KMS-11 (cell line): ENCODE measurements around the gene IGFBPL1.
"Not testable (repeated sequence)": the region's sequence is repeated elsewhere in the genome, so short reads cannot be mapped to it uniquely, and the experiment has no call there.

Source experiments
- H2AFZ ChIP-seq: fragments of 200-600 bp; sonication (generic); 2 replicates; pipeline ENCODE4 v1.6.1; 2016; ENCODE audit warnings: antibody characterized with exemption, mixed run types, low read depth
- H3K27ac ChIP-seq: fragments of 200-600 bp; sonication (generic); 2 replicates; pipeline ENCODE4 v1.6.1; 2016; ENCODE audit warnings: mild to moderate bottlenecking, mixed run types
- H3K27me3 ChIP-seq: fragments of 200-600 bp; sonication (generic); 2 replicates; pipeline ENCODE4 v1.6.1; 2017; ENCODE audit warnings: mild to moderate bottlenecking, low read depth, mixed run types, moderate library complexity; ENCODE audit not compliant: insufficient read depth
- H3K36me3 ChIP-seq: fragments of 200-600 bp; sonication (generic); 2 replicates; pipeline ENCODE4 v1.6.1; 2017; ENCODE audit warnings: mild to moderate bottlenecking, mixed run types; ENCODE audit not compliant: insufficient read depth
- H3K4me1 ChIP-seq: fragments of 200-600 bp; sonication (generic); 2 replicates; pipeline ENCODE4 v1.6.1; 2016; ENCODE audit warnings: mild to moderate bottlenecking, low read depth, mixed run types; ENCODE audit not compliant: poor library complexity, severe bottlenecking
- H3K4me2 ChIP-seq: fragments of 200-600 bp; sonication (generic); 2 replicates; pipeline ENCODE4 v1.7.0; 2016; ENCODE audit warnings: mild to moderate bottlenecking, mixed run types
- H3K4me3 ChIP-seq: fragments of 200-600 bp; sonication (generic); IDR thresholded peaks from 2 replicates; pipeline ENCODE4 v1.6.1; 2017; ENCODE audit warnings: low read depth, low read length, mixed read lengths; ENCODE audit not compliant: insufficient read depth
- H3K79me2 ChIP-seq: fragments of 200-600 bp; sonication (generic); 2 replicates; pipeline ENCODE4 v1.6.1; 2016; ENCODE audit warnings: low read depth, mixed run types; ENCODE audit not compliant: insufficient read depth
- H3K9ac ChIP-seq: fragments of 200-600 bp; sonication (generic); 2 replicates; pipeline ENCODE4 v1.6.1; 2016; ENCODE audit warnings: mild to moderate bottlenecking, mixed run types
- H4K20me1 ChIP-seq: fragments of 200-600 bp; sonication (generic); 2 replicates; pipeline ENCODE4 v1.6.1; 2016; ENCODE audit warnings: mild to moderate bottlenecking, mixed run types; ENCODE audit not compliant: insufficient read depth
- CTCF ChIP-seq: fragments of 200-600 bp; sonication (generic); conservative IDR thresholded peaks from 2 replicates; pipeline ENCODE4 v1.6.1; 2017; ENCODE audit warnings: low read depth, mild to moderate bottlenecking, antibody characterized with exemption, low read length, moderate library complexity, mixed read lengths

The IGFBPL1 gene

GRCh38 chr9:38404314-38404713, 19.9 kb downstream of the IGFBPL1 start:
- Histone ChIP-seq H3K36me3 (no peaks in the 10 kb centered on the region), H3K27me3 (no peaks in the 10 kb centered on the region), H3K27ac (no peak overlapping the region), H3K79me2 (no peaks in the 10 kb centered on the region), H3K4me2 (no peak overlapping the region), H3K4me1 (peaks cover 4% of the 10 kb centered on the region), H3K4me3 (no peak overlapping the region), H4K20me1 (no peaks in the 10 kb centered on the region), H2AFZ (no peak overlapping the region), H3K9ac (no peak overlapping the region)
- TF ChIP-seq CTCF: no peak

GRCh38 chr9:38401994-38402393, 22.3 kb downstream of the IGFBPL1 start:
- Histone ChIP-seq H3K4me2 (no peak overlapping the region), H3K4me3 (no peak overlapping the region), H3K79me2 (no peaks in the 10 kb centered on the region), H3K4me1 (peaks cover 16% of the 10 kb centered on the region), H3K9ac (no peak overlapping the region), H2AFZ (no peak overlapping the region), H3K36me3 (no peaks in the 10 kb centered on the region), H3K27ac (no peak overlapping the region), H3K27me3 (no peaks in the 10 kb centered on the region), H4K20me1 (no peaks in the 10 kb centered on the region)
- no peak for TF ChIP-seq CTCF

GRCh38 chr9:38399191-38399590, 25.1 kb downstream of the IGFBPL1 start:
- H3K79me2 ChIP-seq: peaks cover 10% of the 10 kb centered on the region; the same call in 1 of the 2 replicates
- not testable (repeated sequence) for H3K9ac ChIP-seq, H4K20me1 ChIP-seq, H3K36me3 ChIP-seq, H3K4me3 ChIP-seq, H3K4me2 ChIP-seq, H2AFZ ChIP-seq, H3K27me3 ChIP-seq, H3K27ac ChIP-seq
- H3K4me1 ChIP-seq: peaks cover 16% of the 10 kb centered on the region

GRCh38 chr9:38396371-38396671, 27.9 kb downstream of the IGFBPL1 start:
- no peaks in the 10 kb centered on the region for H3K27me3 ChIP-seq
- no peak overlapping the region for H3K9ac ChIP-seq
- peaks cover 16% of the 10 kb centered on the region for H3K4me1 ChIP-seq
- H3K4me2 ChIP-seq: no peak overlapping the region
- peaks cover 24% of the 10 kb centered on the region; the same call in 1 of the 2 replicates for H3K79me2 ChIP-seq
- no peak overlapping the region for H3K4me3 ChIP-seq
- no peak for TF ChIP-seq CTCF
- no peak overlapping the region for H3K27ac ChIP-seq
- no peaks in the 10 kb centered on the region for H4K20me1 ChIP-seq
- no peak overlapping the region for H2AFZ ChIP-seq
- H3K36me3 ChIP-seq: no peaks in the 10 kb centered on the region

- peaks cover 16% of the 10 kb centered on the region for H3K4me1 ChIP-seq
Observed at GRCh38 chr9:38395653-38396370, 28.4 kb downstream of the IGFBPL1 start.

More at GRCh38 chr9:38395653-38396370, 28.4 kb downstream of the IGFBPL1 start:
- no peaks in the 10 kb centered on the region for H3K36me3 ChIP-seq
- H3K27ac ChIP-seq: no peak overlapping the region
- no peak overlapping the region for H3K9ac ChIP-seq
- no peaks in the 10 kb centered on the region for H3K27me3 ChIP-seq
- no peak overlapping the region for H3K4me2 ChIP-seq
- H2AFZ ChIP-seq: no peak overlapping the region
- H4K20me1 ChIP-seq: no peaks in the 10 kb centered on the region
- no peak overlapping the region for H3K4me3 ChIP-seq
- H3K79me2 ChIP-seq: peaks cover 24% of the 10 kb centered on the region; the same call in 1 of the 2 replicates
- TF ChIP-seq CTCF: no peak
